Measurements from ENCODE around the gene PRKG1.

Gene PRKG1

GRCh38 chr10:51806079-51806835 lies 732.0 kb downstream of the PRKG1 start:
- Histone ChIP-seq H3K4me3 (replicated peaks; ENCODE audit: insufficient read depth, low read length) (no peak overlapping the region), H3K27me3 (ENCODE audit: insufficient read depth, poor library complexity, severe bottlenecking) (no peaks in the 10 kb centered on the region), H3K27ac (replicated peaks) (no peak overlapping the region)
- no peak for DNase-seq (ENCODE audit: low read depth in 1 of 2, low spot score in 1 of 2)
- no peak for TF ChIP-seq GABPA (IDR thresholded peaks at IDR 0.05; ENCODE audit: low read depth)
- TF ChIP-seq POLR2AphosphoS5 (IDR thresholded peaks at IDR 0.05; ENCODE audit: low read depth): no peak
- no peak for TF ChIP-seq SPI1 (IDR thresholded peaks at IDR 0.05; ENCODE audit: borderline replicate concordance, low read depth)
- no peak for TF ChIP-seq REST (IDR thresholded peaks at IDR 0.05; ENCODE audit: insufficient replicate concordance, low read depth)
- no peak for TF ChIP-seq CTCF (IDR thresholded peaks at IDR 0.05; ENCODE audit: insufficient read depth, low read length)

- Histone ChIP-seq H3K27me3 (ENCODE audit: insufficient read depth, poor library complexity, severe bottlenecking) (no peaks in the 10 kb centered on the region), H3K4me3 (replicated peaks; ENCODE audit: insufficient read depth, low read length) (no peak overlapping the region), H3K27ac (replicated peaks) (no peak overlapping the region)
- DNase-seq (ENCODE audit: low read depth in 1 of 2, low spot score in 1 of 2): no peak
- TF ChIP-seq POLR2AphosphoS5 (IDR thresholded peaks at IDR 0.05; ENCODE audit: low read depth) (no peak), SPI1 (IDR thresholded peaks at IDR 0.05; ENCODE audit: borderline replicate concordance, low read depth) (no peak), CTCF (IDR thresholded peaks at IDR 0.05; ENCODE audit: insufficient read depth, low read length) (no peak), REST (IDR thresholded peaks at IDR 0.05; ENCODE audit: insufficient replicate concordance, low read depth) (no peak), GABPA (IDR thresholded peaks at IDR 0.05; ENCODE audit: low read depth) (no peak)
Measured at GRCh38 chr10:51808187-51808586, 733.9 kb downstream of the PRKG1 start.

- Histone ChIP-seq H3K27ac (replicated peaks) (no peak overlapping the region), H3K27me3 (ENCODE audit: insufficient read depth, poor library complexity, severe bottlenecking) (no peaks in the 10 kb centered on the region), H3K4me3 (replicated peaks; ENCODE audit: insufficient read depth, low read length) (no peak overlapping the region)
- TF ChIP-seq POLR2AphosphoS5 (IDR thresholded peaks at IDR 0.05; ENCODE audit: low read depth) (no peak), REST (IDR thresholded peaks at IDR 0.05; ENCODE audit: insufficient replicate concordance, low read depth) (no peak), GABPA (IDR thresholded peaks at IDR 0.05; ENCODE audit: low read depth) (no peak)
- no peak for DNase-seq (ENCODE audit: low read depth in 1 of 2, low spot score in 1 of 2)
Measured at GRCh38 chr10:51815723-51816122, 741.4 kb downstream of the PRKG1 start.

All from HL-60 (cell line).